Left lung (tissue), 10 donors: ENCODE measurements around the gene TCF7L1. TPM values are rescaled to one million over a fixed set of nuclear protein-coding genes. Genes with fewer than 3 reads are reported as not detected.
"Not testable (repeated sequence)": the region's sequence is repeated elsewhere in the genome, so short reads cannot be mapped to it uniquely, and the experiment has no call there.

ENCODE experiments used
- ATAC-seq: fragments of 200-7000 bp; cut with Tn5 transposase; one replicate; pipeline ENCODE4 v1.9.1; 2020; ENCODE audit warnings: moderate library complexity
- DNase-seq, 4 donors: peaks; one replicate each; pipeline ENCODE4 v3.0.0-alpha.2; 2013 to 2020
- H3K27ac ChIP-seq, 2 donors: fragments of 200-600 bp; sonication (generic) in 1 of 2; one replicate each; pipeline versions ENCODE4 v1.5.0 to v1.8.0; 2020 to 2021
- H3K27me3 ChIP-seq, 2 donors: fragments of 200-600 bp; sonication (generic) in 1 of 2; one replicate each; pipeline versions ENCODE4 v1.5.0 to v1.8.0; 2020 to 2021
- H3K36me3 ChIP-seq, 2 donors: fragments of 200-600 bp; sonication (generic) in 1 of 2; one replicate each; pipeline versions ENCODE4 v1.5.0 to v1.8.0; 2020 to 2021
- H3K4me1 ChIP-seq, 2 donors: fragments of 200-600 bp; one replicate each; pipeline ENCODE4 v1.8.0; 2021
- H3K4me3 ChIP-seq, 2 donors: fragments of 200-600 bp; sonication (generic) in 1 of 2; one replicate each; pipeline versions ENCODE4 v1.5.0 to v1.8.0; 2020 to 2021; ENCODE audit warnings: mild to moderate bottlenecking in 1 of 2
- H3K9me3 ChIP-seq, 2 donors: fragments of 200-600 bp; sonication (generic) in 1 of 2; one replicate each; pipeline versions ENCODE4 v1.5.0 to v1.8.0; 2020 to 2021
- intact Hi-C, 2 donors: fragments of 100-400 bp; cut with DNase I; formaldehyde crosslinking; loops; one replicate each; pipeline versions ENCODE4 v1.11.2 to v1.14.2; 2022
- polyA plus RNA-seq, 6 donors: library from polyadenylated mRNA; unstranded; fragments of 120-200 nt; gene quantifications; one replicate each; pipeline ENCODE4 v1.2.1, GENCODE V29; 2013; ENCODE audit not compliant: insufficient read length in 6 of 6
- total RNA-seq, 2 donors: library from RNA; stranded (reverse); fragmentation: NEBNext Ultra II Directional; extraction: Animal tissue kit (Norgen Biotek cat#: 25700); gene quantifications; one replicate each; pipeline ENCODE4 v1.2.1, GENCODE V29; 2021
- TF ChIP-seq, protein P1 (sequence below), 2 donors: fragments of 200-600 bp; sonication (generic) in 1 of 2; IDR thresholded peaks; one replicate each; pipeline versions ENCODE4 v1.5.0 to v1.8.0; 2021; ENCODE audit warnings: antibody characterized with exemption in 2 of 2
- donor health status: DM: no; HTN: yes; CAD: no.
- donor health status: DM: no; HTN: no; CAD: no.

TCF7L1 gene
- total and polyA plus RNA-seq, 8 donors = 16.4 to 63.9 (median 57.5) TPM

DNA sequence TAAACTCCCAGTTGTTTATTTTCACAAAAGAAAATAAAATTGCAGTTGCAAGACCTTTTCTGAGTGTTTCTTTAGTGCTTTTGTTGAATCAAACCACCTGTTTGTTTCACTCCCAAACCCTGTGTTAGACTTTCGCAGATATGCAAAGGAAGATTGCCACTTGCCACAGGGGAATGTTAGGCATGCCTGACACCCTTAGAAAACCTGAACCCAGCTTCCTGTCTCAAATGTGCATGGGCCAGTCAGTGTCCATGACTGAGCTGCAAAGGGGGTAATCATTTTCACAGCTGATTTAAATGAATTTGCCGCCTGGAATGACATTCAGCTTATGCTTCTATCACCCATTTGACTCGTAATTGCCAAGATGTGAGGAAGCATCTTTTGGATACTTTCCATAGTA is 177.1 kb downstream of the TCF7L1 start:
- peaks cover 8 to 39% of the 10 kb centered on the region in 2 donors for H3K4me1 ChIP-seq
- intact Hi-C loops = no loop called here
- peaks cover 0 to 51% of the 10 kb centered on the region in 2 donors for H3K36me3 ChIP-seq
- no peaks in the 10 kb centered on the region for H3K27me3 ChIP-seq
- H3K4me3 ChIP-seq = no peak overlapping the region
- DNase-seq (no peak), ATAC-seq (no peak)
- TF ChIP-seq, protein P1, sequence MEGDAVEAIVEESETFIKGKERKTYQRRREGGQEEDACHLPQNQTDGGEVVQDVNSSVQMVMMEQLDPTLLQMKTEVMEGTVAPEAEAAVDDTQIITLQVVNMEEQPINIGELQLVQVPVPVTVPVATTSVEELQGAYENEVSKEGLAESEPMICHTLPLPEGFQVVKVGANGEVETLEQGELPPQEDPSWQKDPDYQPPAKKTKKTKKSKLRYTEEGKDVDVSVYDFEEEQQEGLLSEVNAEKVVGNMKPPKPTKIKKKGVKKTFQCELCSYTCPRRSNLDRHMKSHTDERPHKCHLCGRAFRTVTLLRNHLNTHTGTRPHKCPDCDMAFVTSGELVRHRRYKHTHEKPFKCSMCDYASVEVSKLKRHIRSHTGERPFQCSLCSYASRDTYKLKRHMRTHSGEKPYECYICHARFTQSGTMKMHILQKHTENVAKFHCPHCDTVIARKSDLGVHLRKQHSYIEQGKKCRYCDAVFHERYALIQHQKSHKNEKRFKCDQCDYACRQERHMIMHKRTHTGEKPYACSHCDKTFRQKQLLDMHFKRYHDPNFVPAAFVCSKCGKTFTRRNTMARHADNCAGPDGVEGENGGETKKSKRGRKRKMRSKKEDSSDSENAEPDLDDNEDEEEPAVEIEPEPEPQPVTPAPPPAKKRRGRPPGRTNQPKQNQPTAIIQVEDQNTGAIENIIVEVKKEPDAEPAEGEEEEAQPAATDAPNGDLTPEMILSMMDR (IDR thresholded peaks at IDR 0.05) = no peak
- H3K9me3 ChIP-seq = no peaks in the 10 kb centered on the region
- H3K27ac ChIP-seq = peak overlapping the region; percentile 35 to 64

DNA sequence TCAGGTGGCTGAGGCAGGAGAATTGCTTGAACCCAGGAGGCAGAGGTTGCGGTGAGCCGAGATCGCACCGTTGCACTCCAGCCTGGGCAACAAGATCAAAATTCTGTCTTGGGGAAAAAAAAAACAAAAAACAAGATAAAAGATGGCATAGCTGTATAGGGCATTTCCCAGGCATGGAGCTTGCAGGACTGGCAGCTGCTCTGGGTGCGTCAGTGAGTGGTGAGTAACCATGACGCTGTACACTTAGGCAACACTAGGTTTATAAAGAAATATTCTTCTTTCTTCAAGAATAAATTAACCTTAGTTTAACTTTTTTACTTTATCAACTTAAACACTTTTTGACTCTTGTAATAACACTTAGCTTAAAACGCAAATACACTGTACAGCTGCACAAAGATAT is 179.2 kb downstream of the TCF7L1 start:
- ATAC-seq (no peak), DNase-seq (peak in 1 of 4 donors; percentile 35)
- Histone ChIP-seq H3K27me3 (no peaks in the 10 kb centered on the region), H3K27ac (no peak overlapping the region), H3K4me1 (peaks cover 8 to 32% of the 10 kb centered on the region in 2 donors), H3K36me3 (peaks cover 0 to 56% of the 10 kb centered on the region in 2 donors), H3K4me3 (no peak overlapping the region), H3K9me3 (no peaks in the 10 kb centered on the region)
- TF ChIP-seq, protein P1 (IDR thresholded peaks at IDR 0.05) = no peak
- intact Hi-C loops = no loop called here

DNA sequence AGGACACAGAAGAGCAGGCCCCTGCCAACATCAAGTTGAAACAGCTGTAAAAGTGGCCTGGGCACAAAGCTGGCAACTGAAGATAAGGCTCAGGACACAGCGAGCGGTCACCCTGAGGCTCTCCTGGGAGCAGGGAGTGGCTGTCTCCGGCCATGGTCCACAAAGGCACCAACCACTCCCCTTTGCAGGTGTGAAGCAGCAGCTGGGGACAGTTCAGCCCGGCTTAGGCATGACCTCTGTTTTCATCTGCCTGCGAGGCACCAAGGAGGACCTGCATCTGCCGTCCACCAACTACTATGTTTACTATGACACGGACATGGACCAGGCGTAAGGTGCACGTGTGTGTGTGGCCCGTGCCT is 181.7 kb downstream of the TCF7L1 start:
- ATAC-seq = no peak
- intact Hi-C loops = no loop called here
- H3K9me3 ChIP-seq = no peaks in the 10 kb centered on the region
- DNase-seq = no peak
- no peak overlapping the region for H3K27ac ChIP-seq
- H3K4me3 ChIP-seq = no peak overlapping the region
- no peaks in the 10 kb centered on the region for H3K27me3 ChIP-seq
- H3K36me3 ChIP-seq = peaks cover 0 to 69% of the 10 kb centered on the region in 2 donors
- TF ChIP-seq, protein P1 (IDR thresholded peaks at IDR 0.05) = no peak
- peaks cover 0 to 31% of the 10 kb centered on the region in 2 donors for H3K4me1 ChIP-seq

DNA sequence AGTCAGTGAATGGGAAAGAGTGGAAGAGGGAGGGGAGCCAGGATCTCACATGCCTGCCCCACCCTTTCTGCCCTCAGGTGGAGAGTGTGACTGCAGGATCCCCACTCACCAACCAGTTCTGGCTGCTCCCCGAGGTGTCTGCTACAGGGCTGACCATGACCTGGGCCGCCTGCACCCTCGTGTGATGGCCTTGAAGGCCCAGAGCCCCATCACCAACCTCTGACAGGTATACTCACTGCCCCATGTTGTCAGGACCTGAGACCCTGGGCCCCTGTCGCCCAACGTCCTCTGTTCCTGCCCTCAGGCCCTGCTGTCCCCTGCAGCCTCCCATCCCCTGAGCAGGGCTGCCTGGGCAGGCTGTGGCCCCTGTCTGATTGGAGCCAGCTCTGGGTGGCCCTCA is 182.7 kb downstream of the TCF7L1 start:
- H3K4me1 ChIP-seq = peaks cover 0 to 35% of the 10 kb centered on the region in 2 donors
- H3K4me3 ChIP-seq, H3K27me3 ChIP-seq, DNase-seq, H3K27ac ChIP-seq, H3K9me3 ChIP-seq, intact Hi-C loops, ATAC-seq: not testable (repeated sequence)
- peaks cover 0 to 74% of the 10 kb centered on the region in 2 donors for H3K36me3 ChIP-seq

DNA sequence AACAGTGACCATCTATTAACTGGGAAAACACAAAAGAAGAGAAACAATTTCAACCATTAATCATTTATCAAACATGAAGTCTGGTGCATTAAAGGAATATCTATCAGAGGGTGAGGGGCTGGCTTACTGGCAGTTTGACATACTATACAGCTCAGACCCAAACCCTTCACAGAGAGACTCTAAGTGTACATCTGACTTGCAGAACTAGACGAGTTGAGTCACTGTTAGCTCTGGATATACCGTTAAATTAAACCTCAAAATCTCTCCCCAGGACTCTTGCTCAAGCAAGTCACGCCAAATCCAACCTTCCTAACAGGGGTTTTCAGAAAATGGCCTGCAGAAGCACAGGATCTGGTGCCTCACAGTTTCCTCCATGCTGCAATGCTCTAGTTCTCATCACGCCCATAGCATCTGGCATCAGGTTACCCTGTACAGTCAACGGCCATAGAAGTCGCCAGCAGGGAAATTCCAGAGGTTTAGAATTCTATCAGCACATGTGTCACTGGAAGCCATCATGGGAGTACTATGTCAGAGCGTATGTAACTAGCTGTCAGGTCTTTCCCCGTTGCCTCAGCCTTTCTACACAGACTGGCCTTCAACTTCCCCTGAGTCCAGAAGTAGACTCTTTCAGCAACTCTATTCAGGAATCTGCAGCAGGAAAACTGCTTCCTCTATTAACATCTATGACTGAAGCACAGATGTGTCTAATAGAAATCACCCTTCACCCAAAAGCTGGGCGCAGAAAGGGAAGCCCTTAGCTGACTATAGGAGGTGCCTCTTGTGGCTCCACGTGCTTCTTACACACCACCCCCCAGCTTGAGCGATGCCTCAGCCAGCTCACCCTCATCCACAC is 185.3 kb downstream of the TCF7L1 start:
- TF ChIP-seq, protein P1 (IDR thresholded peaks at IDR 0.05) = no peak
- Histone ChIP-seq H3K27me3 (no peaks in the 10 kb centered on the region), H3K27ac (peak overlapping the region in 1 of 2 donors; percentile 46), H3K9me3 (no peaks in the 10 kb centered on the region), H3K4me3 (no peak overlapping the region), H3K36me3 (peaks cover 0 to 98% of the 10 kb centered on the region in 2 donors), H3K4me1 (peaks cover 4 to 59% of the 10 kb centered on the region in 2 donors)
- intact Hi-C loops = no loop called here
- ATAC-seq (peak; percentile 69), DNase-seq (no peak)
